ENCODE data around the gene RRAGA.

GRCh38 chr9:19023078-19023477 lies 26.1 kb upstream of the RRAGA start:
- no peak for TF ChIP-seq ZNF212 (CRISPR knock-in tag; IDR thresholded peaks at IDR 0.05)
- TF ChIP-seq RB1 (IDR thresholded peaks at IDR 0.05; ENCODE audit: low read depth): no peak
- no peak for TF ChIP-seq MTA3 (IDR thresholded peaks at IDR 0.05; ENCODE audit: borderline replicate concordance)
- no peak for TF ChIP-seq CHD1 (IDR thresholded peaks at IDR 0.05; ENCODE audit: low read length)
- no peak for TF ChIP-seq TEAD1 (CRISPR knock-in tag; IDR thresholded peaks at IDR 0.05)
